Lung (tissue), 12 donors: ENCODE results near the gene DDX28. TPM values are rescaled to one million over a fixed set of nuclear protein-coding genes. Genes with fewer than 3 reads are reported as not detected.

ENCODE experiments used
- ATAC-seq: fragments of 200-7000 bp; cut with Tn5 transposase; one replicate; pipeline ENCODE4 v1.9.1; 2020; ENCODE audit warnings: moderate number of reproducible peaks; ENCODE audit not compliant: insufficient read depth, low FRiP score
- DNase-seq, 3 donors: peaks; one replicate each; pipeline ENCODE4 v3.0.0-alpha.2; 2013 to 2017
- H3K27ac ChIP-seq, 2 donors: one replicate each; pipeline ENCODE4 v1.5.1; 2013; ENCODE audit warnings: mild to moderate bottlenecking in 2 of 2, moderate library complexity in 2 of 2, control low read depth in 1 of 2, inconsistent platforms in 1 of 2, low read depth in 1 of 2, low read length in 1 of 2
- H3K27me3 ChIP-seq, 3 donors: one replicate each; pipeline ENCODE4 v1.5.1; 2013; ENCODE audit warnings: low read length in 2 of 3; ENCODE audit not compliant: control insufficient read depth in 3 of 3, insufficient read depth in 3 of 3
- H3K36me3 ChIP-seq, 4 donors: one replicate each; pipeline ENCODE4 v1.5.1; 2013; ENCODE audit warnings: low read length in 4 of 4, mild to moderate bottlenecking in 1 of 4, moderate library complexity in 1 of 4; ENCODE audit not compliant: control insufficient read depth in 4 of 4, insufficient read depth in 4 of 4
- H3K4me1 ChIP-seq, 5 donors: one replicate each; pipeline ENCODE4 v1.5.1; 2013; ENCODE audit warnings: low read length in 5 of 5, mild to moderate bottlenecking in 2 of 5, moderate library complexity in 1 of 5; ENCODE audit not compliant: control insufficient read depth in 5 of 5, insufficient read depth in 5 of 5
- H3K4me3 ChIP-seq: one replicate; pipeline ENCODE4 v1.5.1; 2013; ENCODE audit warnings: mild to moderate bottlenecking, control low read depth, moderate library complexity
- H3K9ac ChIP-seq, 2 donors: one replicate each; pipeline ENCODE4 v1.5.1; 2013; ENCODE audit warnings: low read length in 2 of 2, control low read depth in 1 of 2; ENCODE audit not compliant: insufficient read depth in 1 of 2
- H3K9me3 ChIP-seq, 4 donors: one replicate each; pipeline ENCODE4 v1.5.1; 2013; ENCODE audit warnings: low read length in 3 of 4, mild to moderate bottlenecking in 1 of 4, moderate library complexity in 1 of 4; ENCODE audit not compliant: control insufficient read depth in 4 of 4, insufficient read depth in 3 of 4
- WGBS, 2 donors: extraction: QIAGEN DNeasy Blood & Tissue Kit; methylation state at CpG; one replicate each; pipeline ENCODE4 v1.1.7; 2013; 5-methylcytosine and 5-hydroxymethylcytosine counted together
- polyA plus RNA-seq, 2 donors: library from polyadenylated mRNA; stranded (reverse); fragments of 200-250 nt; gene quantifications; one replicate each; pipeline ENCODE4 v1.2.1, GENCODE V29; 2013
- total RNA-seq, 2 donors: library from RNA; depleted of rRNA in 1 of 2; stranded (reverse); fragments of >200 nt in 1 of 2; gene quantifications; one replicate each; pipeline ENCODE4 v1.2.1, GENCODE V29; 2014 to 2021
- TF ChIP-seq, protein P1 (sequence below): IDR thresholded peaks from 2 replicates; pipeline ENCODE4 v1.5.1; 2012; ENCODE audit warnings: mild to moderate bottlenecking; ENCODE audit errors: control extremely low read depth, extremely low read depth
- donor health status: control.
- donor health status: control.
- donor health status: Bipolar disorder and iron deficiency.
- donor health status: healthy.
- donor health status: DM: yes; HTN: yes; CAD: no.

The DDX28 gene
- total and polyA plus RNA-seq, 4 donors = 6.6 to 14.5 (median 11.0) TPM

DNA sequence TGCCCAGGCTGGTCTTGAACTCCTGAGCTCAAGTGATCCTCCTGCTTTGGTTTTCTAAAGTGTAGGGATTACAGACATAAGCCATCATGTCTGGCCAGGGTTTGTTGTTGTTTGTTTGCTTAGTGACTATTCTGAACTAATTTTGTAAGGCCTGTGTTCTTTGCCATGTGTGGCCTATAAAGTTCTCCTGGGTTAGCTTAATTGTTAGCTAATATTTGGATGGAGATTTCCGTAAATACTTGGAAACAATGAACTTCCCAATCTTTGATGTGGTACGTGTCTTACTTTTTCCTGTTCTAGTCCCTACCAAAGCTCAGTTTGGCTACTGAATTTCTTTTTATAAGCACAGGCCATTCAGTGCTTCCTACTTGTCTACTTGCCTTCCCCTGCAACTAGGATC lies 25.0 kb upstream of the DDX28 start:
- 78 to 79% methylated on average over 2 of the region's 2 CpGs for WGBS, 2 donors
- H3K27ac ChIP-seq = no peak overlapping the region

GRCh38 chr16:68046106-68046505 lies 23.1 kb upstream of the DDX28 start:
- no peak for DNase-seq
- Histone ChIP-seq H3K9me3 (no peaks in the 10 kb centered on the region), H3K36me3 (peaks cover 0 to 14% (median 7%) of the 10 kb centered on the region in 4 donors), H3K9ac (no peak overlapping the region), H3K4me1 (no peaks in the 10 kb centered on the region), H3K27ac (no peak overlapping the region), H3K27me3 (no peaks in the 10 kb centered on the region), H3K4me3 (no peak overlapping the region)
- ATAC-seq = no peak
- 82 to 85% methylated on average over 7 of the region's 7 CpGs for WGBS, 2 donors
- TF ChIP-seq, protein P1, sequence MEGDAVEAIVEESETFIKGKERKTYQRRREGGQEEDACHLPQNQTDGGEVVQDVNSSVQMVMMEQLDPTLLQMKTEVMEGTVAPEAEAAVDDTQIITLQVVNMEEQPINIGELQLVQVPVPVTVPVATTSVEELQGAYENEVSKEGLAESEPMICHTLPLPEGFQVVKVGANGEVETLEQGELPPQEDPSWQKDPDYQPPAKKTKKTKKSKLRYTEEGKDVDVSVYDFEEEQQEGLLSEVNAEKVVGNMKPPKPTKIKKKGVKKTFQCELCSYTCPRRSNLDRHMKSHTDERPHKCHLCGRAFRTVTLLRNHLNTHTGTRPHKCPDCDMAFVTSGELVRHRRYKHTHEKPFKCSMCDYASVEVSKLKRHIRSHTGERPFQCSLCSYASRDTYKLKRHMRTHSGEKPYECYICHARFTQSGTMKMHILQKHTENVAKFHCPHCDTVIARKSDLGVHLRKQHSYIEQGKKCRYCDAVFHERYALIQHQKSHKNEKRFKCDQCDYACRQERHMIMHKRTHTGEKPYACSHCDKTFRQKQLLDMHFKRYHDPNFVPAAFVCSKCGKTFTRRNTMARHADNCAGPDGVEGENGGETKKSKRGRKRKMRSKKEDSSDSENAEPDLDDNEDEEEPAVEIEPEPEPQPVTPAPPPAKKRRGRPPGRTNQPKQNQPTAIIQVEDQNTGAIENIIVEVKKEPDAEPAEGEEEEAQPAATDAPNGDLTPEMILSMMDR = no peak

More for the DNA sequence above, 25.0 kb upstream of the DDX28 start:
- no peak for DNase-seq
- Histone ChIP-seq H3K36me3 (peaks cover 2 to 17% (median 10%) of the 10 kb centered on the region in 4 donors), H3K9ac (no peak overlapping the region), H3K27me3 (no peaks in the 10 kb centered on the region), H3K4me1 (no peaks in the 10 kb centered on the region), H3K4me3 (no peak overlapping the region), H3K9me3 (no peaks in the 10 kb centered on the region)
- TF ChIP-seq, protein P1 = no peak
- no peak for ATAC-seq

DNA sequence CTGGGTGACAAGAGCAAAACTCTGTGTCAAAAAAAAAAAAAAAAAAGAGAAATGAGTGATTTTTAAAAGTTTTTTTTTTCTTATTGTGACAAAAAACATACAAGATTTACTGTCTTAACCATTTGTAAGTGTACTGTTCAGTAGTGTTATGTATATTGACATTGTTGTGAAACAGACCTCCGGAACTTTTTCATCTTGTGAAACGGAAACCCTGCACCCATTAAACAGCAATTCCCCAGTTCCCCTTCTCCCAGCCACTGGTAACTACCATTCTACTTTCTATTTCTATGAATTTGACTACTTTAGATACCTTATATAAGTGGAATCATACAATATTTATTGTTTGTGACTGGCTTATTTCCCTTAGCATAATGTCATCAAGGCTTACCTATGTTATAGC lies 18.8 kb upstream of the DDX28 start:
- peaks cover 0 to 4% (median 1%) of the 10 kb centered on the region in 4 donors for H3K36me3 ChIP-seq
- no peaks in the 10 kb centered on the region for H3K4me1 ChIP-seq
- WGBS, 2 donors = 39 to 57% methylated on average over 2 of the region's 2 CpGs
- H3K9ac ChIP-seq = no peak overlapping the region
- ATAC-seq (no peak), DNase-seq (no peak)
- no peak overlapping the region for H3K27ac ChIP-seq
- no peaks in the 10 kb centered on the region for H3K9me3 ChIP-seq
- H3K27me3 ChIP-seq = no peaks in the 10 kb centered on the region
- no peak overlapping the region for H3K4me3 ChIP-seq
- TF ChIP-seq, protein P1 = no peak

- Histone ChIP-seq H3K4me3 (no peak overlapping the region), H3K36me3 (peaks cover 0 to 4% (median 1%) of the 10 kb centered on the region in 4 donors), H3K4me1 (no peaks in the 10 kb centered on the region), H3K27me3 (no peaks in the 10 kb centered on the region), H3K27ac (peak overlapping the region in 1 of 2 donors; percentile 24), H3K9me3 (no peaks in the 10 kb centered on the region), H3K9ac (no peak overlapping the region)
- 61 to 62% methylated on average over 14 of the region's 14 CpGs for WGBS, 2 donors
- DNase-seq = peak; percentile 50 to 68 (median 57)
- TF ChIP-seq, protein P1 = peak; percentile 84
- ATAC-seq = peak; percentile 92
Measured at GRCh38 chr16:68040506-68041288, 17.7 kb upstream of the DDX28 start.
